Parathyroid adenoma (tissue), 2 donors: ENCODE data around the gene RC3H2.

Source experiments
- H2AFZ ChIP-seq: fragments of 300-600 bp; sonication (generic); one replicate; pipeline ENCODE4 v1.7.0; 2017; ENCODE audit warnings: antibody characterized with exemption, mild to moderate bottlenecking
- H3K27ac ChIP-seq: fragments of 300-600 bp; sonication (generic); one replicate; pipeline ENCODE4 v1.7.0; 2017
- H3K27me3 ChIP-seq: fragments of 300-600 bp; sonication (generic); one replicate; pipeline ENCODE4 v1.7.0; 2017; ENCODE audit warnings: low read length; ENCODE audit not compliant: control insufficient read depth, insufficient read depth
- H3K36me3 ChIP-seq: fragments of 300-600 bp; sonication (generic); one replicate; pipeline ENCODE4 v1.7.0; 2017; ENCODE audit warnings: low read length; ENCODE audit not compliant: control insufficient read depth, insufficient read depth
- H3K4me1 ChIP-seq: fragments of 300-600 bp; sonication (generic); one replicate; pipeline ENCODE4 v1.7.0; 2017; ENCODE audit warnings: control low read depth
- H3K4me2 ChIP-seq: fragments of 300-600 bp; sonication (generic); one replicate; pipeline ENCODE4 v1.7.0; 2017; ENCODE audit warnings: low read length
- H3K4me3 ChIP-seq: fragments of 300-600 bp; sonication (generic); one replicate; pipeline ENCODE4 v1.7.0; 2017; ENCODE audit warnings: low read depth, low read length
- H3K79me2 ChIP-seq: fragments of 300-600 bp; sonication (generic); one replicate; pipeline ENCODE4 v1.7.0; 2017; ENCODE audit warnings: control low read depth
- H3K9ac ChIP-seq: fragments of 300-600 bp; sonication (generic); one replicate; pipeline ENCODE4 v1.7.0; 2017; ENCODE audit warnings: mild to moderate bottlenecking
- H3K9me3 ChIP-seq: fragments of 300-600 bp; sonication (generic); one replicate; pipeline ENCODE4 v1.7.0; 2017; ENCODE audit warnings: low read length; ENCODE audit not compliant: control insufficient read depth
- CTCF ChIP-seq: fragments of 300-600 bp; sonication (generic); IDR thresholded peaks from one replicate; pipeline ENCODE4 v1.7.0; 2017; ENCODE audit warnings: antibody characterized with exemption, mild to moderate bottlenecking
- donor health status: primary hyperparathyroidism.

The RC3H2 gene

GRCh38 chr9:122819326-122819725 is 85.8 kb downstream of the RC3H2 start:
- no peak for TF ChIP-seq CTCF
- Histone ChIP-seq H3K4me3 (no peak overlapping the region), H3K4me1 (peaks cover 3% of the 10 kb centered on the region), H3K27me3 (no peaks in the 10 kb centered on the region), H3K4me2 (no peak overlapping the region), H2AFZ (no peak overlapping the region), H3K9me3 (no peaks in the 10 kb centered on the region), H3K27ac (peak overlapping the region; percentile 32), H3K9ac (no peak overlapping the region), H3K36me3 (no peaks in the 10 kb centered on the region), H3K79me2 (no peaks in the 10 kb centered on the region)

GRCh38 chr9:122816163-122816867 is 88.8 kb downstream of the RC3H2 start:
- H3K79me2 ChIP-seq = no peaks in the 10 kb centered on the region
- H3K4me2 ChIP-seq = no peak overlapping the region
- no peaks in the 10 kb centered on the region for H3K9me3 ChIP-seq
- no peak overlapping the region for H3K9ac ChIP-seq
- peaks cover 3% of the 10 kb centered on the region for H3K4me1 ChIP-seq
- H2AFZ ChIP-seq = no peak overlapping the region
- H3K36me3 ChIP-seq = no peaks in the 10 kb centered on the region
- no peak overlapping the region for H3K4me3 ChIP-seq
- H3K27ac ChIP-seq = no peak overlapping the region
- TF ChIP-seq CTCF = no peak
- H3K27me3 ChIP-seq = no peaks in the 10 kb centered on the region

GRCh38 chr9:122815544-122815943 is 89.6 kb downstream of the RC3H2 start:
- Histone ChIP-seq H2AFZ (no peak overlapping the region), H3K4me2 (no peak overlapping the region), H3K4me1 (peaks cover 3% of the 10 kb centered on the region), H3K9ac (no peak overlapping the region), H3K79me2 (no peaks in the 10 kb centered on the region), H3K4me3 (no peak overlapping the region), H3K9me3 (no peaks in the 10 kb centered on the region), H3K36me3 (no peaks in the 10 kb centered on the region), H3K27me3 (no peaks in the 10 kb centered on the region), H3K27ac (no peak overlapping the region)
- TF ChIP-seq CTCF = no peak

GRCh38 chr9:122814545-122814944 is 90.6 kb downstream of the RC3H2 start:
- Histone ChIP-seq H3K9me3 (no peaks in the 10 kb centered on the region), H3K4me3 (no peak overlapping the region), H3K4me2 (no peak overlapping the region), H3K27ac (no peak overlapping the region), H3K4me1 (peaks cover 3% of the 10 kb centered on the region), H2AFZ (no peak overlapping the region), H3K9ac (no peak overlapping the region), H3K36me3 (no peaks in the 10 kb centered on the region), H3K79me2 (no peaks in the 10 kb centered on the region), H3K27me3 (no peaks in the 10 kb centered on the region)
- no peak for TF ChIP-seq CTCF

- Histone ChIP-seq H3K4me1 (no peaks in the 10 kb centered on the region), H3K27ac (no peak overlapping the region), H3K36me3 (no peaks in the 10 kb centered on the region)
Measured at GRCh38 chr9:122812736-122813135, 92.4 kb downstream of the RC3H2 start.

More at GRCh38 chr9:122812736-122813135, 92.4 kb downstream of the RC3H2 start:
- H3K79me2 ChIP-seq = no peaks in the 10 kb centered on the region
- H3K4me2 ChIP-seq = no peak overlapping the region
- H3K9me3 ChIP-seq = no peaks in the 10 kb centered on the region
- no peak overlapping the region for H3K4me3 ChIP-seq
- H2AFZ ChIP-seq = no peak overlapping the region
- no peaks in the 10 kb centered on the region for H3K27me3 ChIP-seq
- no peak for TF ChIP-seq CTCF
- H3K9ac ChIP-seq = no peak overlapping the region
